ENCODE results near the gene GJA1.

GJA1 gene

GRCh38 chr6:121482751-121483150, 47.3 kb downstream of the GJA1 start:
- DNase-seq (ENCODE audit: low spot score): no peak

DNA sequence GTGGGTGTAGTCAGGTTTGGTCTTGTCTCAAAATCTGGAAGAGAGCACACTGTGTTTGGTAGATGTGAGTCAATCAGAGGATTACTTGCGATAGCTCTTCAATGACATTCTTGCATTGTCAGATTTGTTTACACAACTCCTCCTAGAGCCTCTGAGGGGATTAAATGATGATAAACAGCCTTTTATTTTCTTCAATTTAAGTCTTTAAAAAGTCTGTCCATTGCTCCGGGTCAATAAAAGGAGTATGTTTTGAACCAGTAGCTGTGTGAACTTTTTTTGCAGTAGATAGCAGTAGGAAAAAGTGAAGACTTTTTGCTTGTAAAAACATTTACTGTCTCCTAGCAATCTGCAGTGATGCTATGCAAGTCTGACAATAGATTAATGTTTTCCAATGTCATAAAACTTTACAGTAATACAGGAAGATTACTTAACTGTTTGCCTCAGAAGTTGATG, 49.9 kb downstream of the GJA1 start:
- DNase-seq (ENCODE audit: low spot score): no peak

DNA sequence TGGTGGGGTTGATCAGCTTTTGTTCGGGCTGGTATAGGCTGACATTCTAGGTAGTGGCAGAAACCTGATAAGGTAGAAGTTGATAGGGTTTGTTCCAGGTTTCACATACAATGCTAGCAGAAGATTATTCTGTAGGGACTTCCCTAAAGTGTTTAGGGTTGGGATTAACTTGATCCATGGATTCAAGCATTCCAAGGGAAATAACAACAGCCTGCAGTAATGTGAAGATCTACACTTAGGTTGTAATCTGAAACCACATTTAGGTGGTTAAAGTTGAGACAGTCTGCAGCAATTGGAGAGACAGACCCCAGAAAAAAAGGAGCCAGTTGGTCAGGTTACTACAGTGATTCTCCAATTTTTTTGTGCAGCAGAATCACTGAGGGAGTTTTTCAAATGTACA, 56.1 kb downstream of the GJA1 start:
- no peak for DNase-seq (ENCODE audit: low spot score)

DNA sequence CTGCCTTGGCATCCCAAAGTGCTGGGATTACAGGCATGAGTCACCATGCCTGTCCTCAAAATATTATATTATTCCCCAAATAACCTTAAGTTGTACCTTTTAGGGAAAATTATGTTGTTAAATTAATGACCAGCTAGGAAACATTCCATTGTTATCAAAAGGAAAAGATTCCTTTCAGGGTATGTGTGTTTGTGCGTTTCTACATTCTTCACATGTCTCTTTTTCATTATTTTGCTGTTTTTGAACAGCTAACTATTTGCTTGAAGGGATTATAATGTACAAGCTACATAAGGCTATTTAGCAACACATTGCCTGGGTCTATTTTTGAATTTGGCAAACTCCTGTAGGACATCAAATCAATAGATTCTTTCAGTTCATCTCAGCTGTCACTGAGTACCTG, 57.1 kb downstream of the GJA1 start:
- no peak for DNase-seq (ENCODE audit: low spot score)

DNA sequence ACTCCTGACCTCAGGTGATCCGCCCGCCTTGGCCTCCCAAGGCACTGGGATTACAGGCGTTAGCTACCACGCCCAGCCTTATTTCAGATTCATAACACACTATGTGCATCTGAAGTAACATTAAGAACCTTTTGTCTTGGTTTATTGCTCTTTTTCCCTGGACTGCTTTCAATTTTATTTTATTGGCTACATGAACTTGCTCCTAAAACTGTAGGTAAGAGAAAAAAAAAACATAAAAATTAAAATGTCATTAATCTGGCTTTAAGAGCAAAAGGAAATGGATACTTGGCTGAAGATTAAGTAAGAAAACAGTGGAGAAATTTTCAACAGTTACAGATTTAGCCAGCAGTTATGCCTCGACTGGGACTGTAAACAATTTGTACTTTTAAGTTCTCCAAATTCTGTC, 62.5 kb downstream of the GJA1 start:
- DNase-seq (ENCODE audit: low spot score): no peak

DNA sequence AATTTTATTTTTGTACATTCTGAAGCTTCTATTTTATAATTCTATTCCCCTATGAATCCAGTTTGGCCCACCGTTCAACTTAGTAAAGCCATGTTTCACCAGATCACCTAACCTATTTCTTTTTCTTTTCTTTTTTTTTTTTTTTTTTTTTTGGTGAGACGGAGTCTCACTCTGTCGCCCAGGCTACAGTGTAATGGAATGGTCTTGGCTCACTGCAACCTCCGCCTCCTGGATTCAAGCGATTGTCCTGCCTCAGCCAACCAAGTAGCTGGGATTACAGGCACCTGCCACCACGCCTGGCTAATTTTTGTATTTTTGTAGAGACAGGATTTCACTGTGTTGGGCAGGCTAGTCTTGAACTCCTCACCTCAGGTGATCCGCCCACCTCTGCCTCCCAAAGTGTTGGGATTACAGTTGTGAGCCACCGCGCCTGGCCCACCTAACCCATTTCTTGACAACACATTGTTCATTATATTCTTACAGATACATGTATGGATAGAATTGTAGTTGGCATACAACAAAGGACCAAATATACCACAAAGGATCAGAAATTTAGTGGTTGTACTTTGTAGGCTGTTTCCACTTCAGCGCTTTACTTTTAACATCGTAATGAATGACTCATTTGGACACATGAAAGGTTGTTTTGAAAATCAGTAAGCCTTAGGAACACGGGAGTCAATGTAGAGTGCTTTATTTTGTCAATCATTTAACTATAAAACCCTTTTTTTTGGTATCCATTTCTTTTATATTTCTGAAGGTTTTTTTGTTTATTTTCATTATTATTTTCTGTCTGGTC, 63.2 kb downstream of the GJA1 start:
- DNase-seq (ENCODE audit: low spot score): no peak
